Measurements from ENCODE around the gene SUMO3. TPM values are rescaled to one million over a fixed set of nuclear protein-coding genes. Genes with fewer than 3 reads are reported as not detected.

Gene SUMO3
- total and polyA plus RNA-seq, 2 donors (not counting 1 experiment from before 2014, with no cell fraction given) = 96.3 to 190 TPM

- H3K4me1 ChIP-seq (ENCODE audit: control insufficient read depth, extremely low read depth, insufficient read depth, low read length) = peaks cover 13% of the 10 kb centered on the region
- H3K79me2 ChIP-seq (ENCODE audit: control insufficient read depth, insufficient read depth, low read length) = no peaks in the 10 kb centered on the region
- TF ChIP-seq CTCF (conservative IDR thresholded peaks at IDR 0.05 in 1 of 2, IDR thresholded peaks at IDR 0.05 in 1 of 2; ENCODE audit: low read depth in 1 of 2, low read length in 2 of 2) = no peak
- no peak for TF ChIP-seq EZH2 (IDR thresholded peaks at IDR 0.05; ENCODE audit: low read length, missing control alignments)
- no peaks in the 10 kb centered on the region for H4K20me1 ChIP-seq (ENCODE audit: control insufficient read depth, extremely low read depth, insufficient read depth, low read length)
- no peak overlapping the region for H2AFZ ChIP-seq (ENCODE audit: low read length)
- H3K27ac ChIP-seq (ENCODE audit: insufficient read depth, low read length) = no peak overlapping the region
- H3K4me2 ChIP-seq (ENCODE audit: extremely low read depth, insufficient read depth, low read length) = no peak overlapping the region
- H3K9me3 ChIP-seq (ENCODE audit: control insufficient read depth, insufficient read depth, low read depth, low read length) = no peaks in the 10 kb centered on the region
- H3K9ac ChIP-seq (ENCODE audit: insufficient read depth, low read length) = no peak overlapping the region
- peaks cover 3% of the 10 kb centered on the region for H3K27me3 ChIP-seq (ENCODE audit: control insufficient read depth, insufficient read depth, low read length)
- H3K4me3 ChIP-seq (replicated peaks in 1 of 4; ENCODE audit: control extremely low read depth in 1 of 4, insufficient read depth in 1 of 4, low read depth in 3 of 4, low read length in 4 of 4) = no peak overlapping the region
- H3K36me3 ChIP-seq (ENCODE audit: control insufficient read depth, insufficient read depth, low read length) = no peaks in the 10 kb centered on the region
- no peak for DNase-seq (ENCODE audit: low read depth in 2 of 2)
Measured at GRCh38 chr21:44842087-44842486, 24.2 kb upstream of the SUMO3 start.

GRCh38 chr21:44840771-44841170 lies 22.9 kb upstream of the SUMO3 start:
- Histone ChIP-seq H3K4me3 (replicated peaks in 1 of 4; ENCODE audit: control extremely low read depth in 1 of 4, insufficient read depth in 1 of 4, low read depth in 3 of 4, low read length in 4 of 4) (no peak overlapping the region), H3K27me3 (ENCODE audit: control insufficient read depth, insufficient read depth, low read length) (peaks cover 3% of the 10 kb centered on the region), H3K9me3 (ENCODE audit: control insufficient read depth, insufficient read depth, low read depth, low read length) (no peaks in the 10 kb centered on the region), H2AFZ (ENCODE audit: low read length) (no peak overlapping the region), H3K4me1 (ENCODE audit: control insufficient read depth, extremely low read depth, insufficient read depth, low read length) (peaks cover 2% of the 10 kb centered on the region), H4K20me1 (ENCODE audit: control insufficient read depth, extremely low read depth, insufficient read depth, low read length) (no peaks in the 10 kb centered on the region), H3K9ac (ENCODE audit: insufficient read depth, low read length) (no peak overlapping the region), H3K4me2 (ENCODE audit: extremely low read depth, insufficient read depth, low read length) (no peak overlapping the region), H3K27ac (ENCODE audit: insufficient read depth, low read length) (no peak overlapping the region), H3K36me3 (ENCODE audit: control insufficient read depth, insufficient read depth, low read length) (no peaks in the 10 kb centered on the region), H3K79me2 (ENCODE audit: control insufficient read depth, insufficient read depth, low read length) (no peaks in the 10 kb centered on the region)
- TF ChIP-seq EZH2 (IDR thresholded peaks at IDR 0.05; ENCODE audit: low read length, missing control alignments) = no peak
- TF ChIP-seq CTCF (conservative IDR thresholded peaks at IDR 0.05 in 1 of 2, IDR thresholded peaks at IDR 0.05 in 1 of 2; ENCODE audit: low read depth in 1 of 2, low read length in 2 of 2) = no peak
- no peak for DNase-seq (ENCODE audit: low read depth in 2 of 2)

- Histone ChIP-seq H3K27ac (ENCODE audit: insufficient read depth, low read length) (no peak overlapping the region), H3K36me3 (ENCODE audit: control insufficient read depth, insufficient read depth, low read length) (no peaks in the 10 kb centered on the region), H3K9me3 (ENCODE audit: control insufficient read depth, insufficient read depth, low read depth, low read length) (no peaks in the 10 kb centered on the region), H3K4me1 (ENCODE audit: control insufficient read depth, extremely low read depth, insufficient read depth, low read length) (no peaks in the 10 kb centered on the region), H3K27me3 (ENCODE audit: control insufficient read depth, insufficient read depth, low read length) (peaks cover 3% of the 10 kb centered on the region), H2AFZ (ENCODE audit: low read length) (no peak overlapping the region), H3K79me2 (ENCODE audit: control insufficient read depth, insufficient read depth, low read length) (no peaks in the 10 kb centered on the region), H4K20me1 (ENCODE audit: control insufficient read depth, extremely low read depth, insufficient read depth, low read length) (no peaks in the 10 kb centered on the region), H3K4me2 (ENCODE audit: extremely low read depth, insufficient read depth, low read length) (no peak overlapping the region), H3K9ac (ENCODE audit: insufficient read depth, low read length) (no peak overlapping the region), H3K4me3 (replicated peaks in 1 of 4; ENCODE audit: control extremely low read depth in 1 of 4, insufficient read depth in 1 of 4, low read depth in 3 of 4, low read length in 4 of 4) (no peak overlapping the region)
- no peak for DNase-seq (ENCODE audit: low read depth in 2 of 2)
- TF ChIP-seq CTCF (conservative IDR thresholded peaks at IDR 0.05 in 1 of 2, IDR thresholded peaks at IDR 0.05 in 1 of 2; ENCODE audit: low read depth in 1 of 2, low read length in 2 of 2) (no peak), EZH2 (IDR thresholded peaks at IDR 0.05; ENCODE audit: low read length, missing control alignments) (no peak)
Measured at GRCh38 chr21:44838951-44839350, 21.1 kb upstream of the SUMO3 start.

Data from fibroblast of lung (primary cell).